ENCODE results near the gene UBR1. TPM values are rescaled to one million over a fixed set of nuclear protein-coding genes. Genes with fewer than 3 reads are reported as not detected.

UBR1 gene
- total RNA-seq, 1 donor from 2014 or later, result 48.9 TPM

DNA sequence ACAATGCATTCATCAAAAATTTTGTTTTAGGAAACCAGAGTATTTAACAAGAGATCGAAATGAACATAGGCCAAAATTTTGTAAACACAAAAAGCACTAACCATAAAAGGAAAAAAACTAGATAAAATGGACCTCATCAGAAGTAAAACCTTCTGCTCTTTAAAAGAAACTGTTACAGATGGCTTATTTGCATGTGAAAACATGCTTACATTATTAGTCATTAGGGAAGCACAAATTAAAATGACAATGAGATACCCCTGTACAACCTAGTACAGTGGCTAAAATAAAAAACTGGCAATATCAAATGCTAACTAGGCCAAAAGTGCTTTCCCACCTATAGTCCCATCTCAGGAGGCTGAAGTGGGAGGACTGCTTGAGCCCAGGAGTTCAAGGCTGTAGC, 19.3 kb downstream of the UBR1 start:
- Mint-ChIP-seq H3K27ac (no peak overlapping the region), H3K27me3 (no peaks in the 10 kb centered on the region), H3K36me3 (ENCODE audit: low read depth) (peaks cover 56% of the 10 kb centered on the region), H3K4me3 (no peak overlapping the region), H3K9me3 (no peaks in the 10 kb centered on the region), H3K4me1 (peaks cover 17% of the 10 kb centered on the region)
- TF ChIP-seq, protein P1, sequence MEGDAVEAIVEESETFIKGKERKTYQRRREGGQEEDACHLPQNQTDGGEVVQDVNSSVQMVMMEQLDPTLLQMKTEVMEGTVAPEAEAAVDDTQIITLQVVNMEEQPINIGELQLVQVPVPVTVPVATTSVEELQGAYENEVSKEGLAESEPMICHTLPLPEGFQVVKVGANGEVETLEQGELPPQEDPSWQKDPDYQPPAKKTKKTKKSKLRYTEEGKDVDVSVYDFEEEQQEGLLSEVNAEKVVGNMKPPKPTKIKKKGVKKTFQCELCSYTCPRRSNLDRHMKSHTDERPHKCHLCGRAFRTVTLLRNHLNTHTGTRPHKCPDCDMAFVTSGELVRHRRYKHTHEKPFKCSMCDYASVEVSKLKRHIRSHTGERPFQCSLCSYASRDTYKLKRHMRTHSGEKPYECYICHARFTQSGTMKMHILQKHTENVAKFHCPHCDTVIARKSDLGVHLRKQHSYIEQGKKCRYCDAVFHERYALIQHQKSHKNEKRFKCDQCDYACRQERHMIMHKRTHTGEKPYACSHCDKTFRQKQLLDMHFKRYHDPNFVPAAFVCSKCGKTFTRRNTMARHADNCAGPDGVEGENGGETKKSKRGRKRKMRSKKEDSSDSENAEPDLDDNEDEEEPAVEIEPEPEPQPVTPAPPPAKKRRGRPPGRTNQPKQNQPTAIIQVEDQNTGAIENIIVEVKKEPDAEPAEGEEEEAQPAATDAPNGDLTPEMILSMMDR (IDR thresholded peaks at IDR 0.05), result no peak
- intact Hi-C loops (cut with micrococcal nuclease), result no loop called here
- ATAC-seq (ENCODE audit: low read depth) (no peak), DNase-seq (no peak)
- ChIA-PET CTCF (no interaction called here), POLR2A (no interaction called here)

GRCh38 chr15:43085921-43086320, 19.9 kb downstream of the UBR1 start:
- TF ChIP-seq, protein P1 (IDR thresholded peaks at IDR 0.05), result no peak
- DNase-seq (no peak), ATAC-seq (ENCODE audit: low read depth) (no peak)
- ChIA-PET POLR2A (no interaction called here), CTCF (no interaction called here)
- Mint-ChIP-seq H3K27me3 (no peaks in the 10 kb centered on the region), H3K9me3 (no peaks in the 10 kb centered on the region), H3K27ac (no peak overlapping the region), H3K36me3 (ENCODE audit: low read depth) (peaks cover 57% of the 10 kb centered on the region), H3K4me1 (peaks cover 17% of the 10 kb centered on the region), H3K4me3 (no peak overlapping the region)
- intact Hi-C loops (cut with micrococcal nuclease), result no loop called here

- Mint-ChIP-seq H3K27ac (no peak overlapping the region), H3K4me3 (no peak overlapping the region), H3K36me3 (ENCODE audit: low read depth) (peaks cover 64% of the 10 kb centered on the region), H3K27me3 (no peaks in the 10 kb centered on the region), H3K4me1 (peaks cover 10% of the 10 kb centered on the region), H3K9me3 (no peaks in the 10 kb centered on the region)
- ATAC-seq (ENCODE audit: low read depth), result no peak
- ChIA-PET CTCF (no interaction called here), POLR2A (no interaction called here)
- DNase-seq, result no peak
- intact Hi-C loops (cut with micrococcal nuclease), result no loop called here
- TF ChIP-seq, protein P1 (IDR thresholded peaks at IDR 0.05), result no peak
These were observed 23.3 kb downstream of the UBR1 start for GRCh38 chr15:43082509-43082908.

DNA sequence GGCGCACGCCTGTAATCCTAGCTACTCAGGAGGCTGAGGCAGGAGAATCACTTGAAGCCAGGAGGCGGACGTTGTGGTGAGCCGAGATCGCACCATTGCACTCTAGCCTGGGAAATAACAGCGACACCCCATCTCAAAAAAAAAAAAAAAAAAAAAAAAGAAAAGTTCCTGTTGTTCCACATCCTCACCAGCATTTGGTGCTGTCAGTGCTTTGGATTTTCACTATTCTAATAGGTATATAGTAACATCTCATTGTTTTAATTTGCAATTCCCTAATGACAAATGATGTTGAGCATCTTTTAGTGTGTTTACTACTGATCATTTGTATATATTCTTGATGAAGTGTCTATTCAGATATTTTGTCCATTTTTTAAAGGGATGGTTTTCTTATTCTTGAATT, 24.6 kb downstream of the UBR1 start:
- H3K4me3 Mint-ChIP-seq, result no peak overlapping the region
- TF ChIP-seq, protein P1 (IDR thresholded peaks at IDR 0.05), result no peak
- H3K27ac Mint-ChIP-seq, result no peak overlapping the region
- peaks cover 5% of the 10 kb centered on the region for H3K4me1 Mint-ChIP-seq
- ChIA-PET CTCF (no interaction called here), POLR2A (no interaction called here)
- ATAC-seq (ENCODE audit: low read depth) (no peak), DNase-seq (no peak)
- intact Hi-C loops (cut with micrococcal nuclease), result no loop called here
- H3K9me3 Mint-ChIP-seq, result no peaks in the 10 kb centered on the region
- peaks cover 57% of the 10 kb centered on the region for H3K36me3 Mint-ChIP-seq (ENCODE audit: low read depth)
- no peaks in the 10 kb centered on the region for H3K27me3 Mint-ChIP-seq

- no peak overlapping the region for H3K4me3 Mint-ChIP-seq
- H3K27me3 Mint-ChIP-seq, result no peaks in the 10 kb centered on the region
- intact Hi-C loops (cut with micrococcal nuclease), result no loop called here
- DNase-seq (no peak), ATAC-seq (ENCODE audit: low read depth) (no peak)
- POLR2A ChIA-PET, result no interaction called here
- CTCF ChIA-PET, result no interaction called here
- no peaks in the 10 kb centered on the region for H3K9me3 Mint-ChIP-seq
- no peaks in the 10 kb centered on the region for H3K4me1 Mint-ChIP-seq
- H3K27ac Mint-ChIP-seq, result no peak overlapping the region
- H3K36me3 Mint-ChIP-seq (ENCODE audit: low read depth), result peaks cover 75% of the 10 kb centered on the region
- TF ChIP-seq, protein P1 (IDR thresholded peaks at IDR 0.05), result no peak
These were observed 34.4 kb downstream of the UBR1 start for GRCh38 chr15:43071451-43071850.
